ENCODE measurements around the gene CCDC200. TPM values are rescaled to one million over a fixed set of nuclear protein-coding genes. Genes with fewer than 3 reads are reported as not detected.

CCDC200 gene
- total RNA-seq, 1 experiment from 2014 or later, result not detected

Other genes starting within 250 kb of the CCDC200 start
- 1.7 TPM for gene PTGES3L, start 248.5 kb downstream of the CCDC200 start, total RNA-seq (2021; ENCODE audit: unreplicated experiment)
- gene RUNDC1, start 248.1 kb downstream of the CCDC200 start, total RNA-seq (2021; ENCODE audit: unreplicated experiment), result 13.0 TPM
- gene RPL27, start 230.2 kb downstream of the CCDC200 start, total RNA-seq (2021; ENCODE audit: unreplicated experiment), result 1,295 TPM
- gene IFI35, start 221.8 kb downstream of the CCDC200 start, total RNA-seq (2021; ENCODE audit: unreplicated experiment), result 14.8 TPM
- 197 TPM for gene VAT1, start 206.2 kb downstream of the CCDC200 start, total RNA-seq (2021; ENCODE audit: unreplicated experiment)
- 0.66 TPM for gene RND2, start 203.4 kb downstream of the CCDC200 start, total RNA-seq (2021; ENCODE audit: unreplicated experiment)
- 44.1 TPM for gene BRCA1, start 103.3 kb downstream of the CCDC200 start, total RNA-seq (2021; ENCODE audit: unreplicated experiment)
- 60.8 TPM for gene NBR1, start 57.4 kb downstream of the CCDC200 start, total RNA-seq (2021; ENCODE audit: unreplicated experiment)
- gene TMEM106A, start 16.7 kb downstream of the CCDC200 start, total RNA-seq (2021; ENCODE audit: unreplicated experiment), result 3.5 TPM
- 5,800 TPM for gene RNU2-1, start 5.4 kb upstream of the CCDC200 start, total RNA-seq (2021; ENCODE audit: unreplicated experiment)
- 11.5 TPM for gene ARL4D, start 170.4 kb upstream of the CCDC200 start, total RNA-seq (2021; ENCODE audit: unreplicated experiment)